Uterus (tissue), 4 donors: ENCODE measurements around the gene BSDC1. TPM values are rescaled to one million over a fixed set of nuclear protein-coding genes. Genes with fewer than 3 reads are reported as not detected.
A peak's percentile ranks its signal among the peaks of the same experiment; 100 is the strongest.

Source experiments
- DNase-seq, 2 donors: peaks; one replicate each; pipeline ENCODE4 v3.0.0-alpha.2; 2019 to 2020
- H3K27ac ChIP-seq, 2 donors: fragments of 200-600 bp; sonication (generic); 1 replicate in 1 of 2; 2 replicates in 1 of 2; pipeline ENCODE4 v1.5.1; 2016 to 2018
- H3K27me3 ChIP-seq, 2 donors: fragments of 200-600 bp; sonication (generic); one replicate each; pipeline ENCODE4 v1.5.1; 2018 to 2019; ENCODE audit warnings: control low read depth in 1 of 2
- H3K36me3 ChIP-seq, 2 donors: fragments of 200-600 bp; sonication (generic); one replicate each; pipeline ENCODE4 v1.5.1; 2019; ENCODE audit warnings: control low read depth in 1 of 2
- H3K4me1 ChIP-seq, 2 donors: fragments of 200-600 bp; sonication (generic); one replicate each; pipeline ENCODE4 v1.5.1; 2018 to 2019; ENCODE audit warnings: control low read depth in 1 of 2
- H3K4me3 ChIP-seq, 2 donors: fragments of 200-600 bp; sonication (generic); 1 replicate in 1 of 2; 2 replicates in 1 of 2; pipeline ENCODE4 v1.5.1; 2018 to 2019; ENCODE audit warnings: mild to moderate bottlenecking in 1 of 2
- H3K9me3 ChIP-seq, 2 donors: fragments of 200-600 bp; sonication (generic); one replicate each; pipeline ENCODE4 v1.5.1; 2019; ENCODE audit warnings: control low read depth in 1 of 2
- CTCF ChIP-seq, 4 experiments: fragments of 200-600 bp in 2 of 4; fragments of 450-650 bp in 2 of 4; sonication (generic) in 2 of 4; IDR thresholded peaks; one replicate each; pipeline ENCODE4 v1.5.1; 2016 to 2019; ENCODE audit warnings: antibody characterized with exemption in 4 of 4, mild to moderate bottlenecking in 2 of 4, moderate library complexity in 1 of 4
- POLR2A ChIP-seq, 2 donors: fragments of 450-650 bp; IDR thresholded peaks; one replicate each; pipeline ENCODE4 v1.6.1; 2016; ENCODE audit warnings: antibody characterized with exemption in 2 of 2, mild to moderate bottlenecking in 1 of 2, moderate library complexity in 1 of 2
- intact Hi-C: fragments of 100-400 bp; cut with DNase I; formaldehyde crosslinking; loops from one replicate; pipeline ENCODE4 v1.15.1; 2023; ENCODE audit warnings: low total_unique reads
- total RNA-seq, 4 donors: library from RNA; depleted of rRNA in 3 of 4; stranded (reverse); fragments of >200 nt in 3 of 4; gene quantifications; one replicate each; pipeline versions ENCODE4 v1.1.0 to v1.2.4, GENCODE V29; 2014 to 2023
- donor health status: DM: yes; HTN: yes; CAD: no.

Gene BSDC1
- total RNA-seq, 4 donors from 2014 or later: 25.9 to 77.4 (median 65.2) TPM

- Histone ChIP-seq H3K27me3 (no peaks in the 10 kb centered on the region), H3K4me1 (peaks cover 12 to 28% of the 10 kb centered on the region in 2 donors), H3K4me3 (peak overlapping the region; percentile 42 to 69), H3K9me3 (no peaks in the 10 kb centered on the region), H3K27ac (peak overlapping the region; percentile 90 to 96), H3K36me3 (no peaks in the 10 kb centered on the region)
- TF ChIP-seq POLR2A (IDR thresholded peaks at IDR 0.05): peak; percentile 86 to 97
- TF ChIP-seq CTCF (IDR thresholded peaks at IDR 0.05): no peak
- intact Hi-C loops: no loop called here
- peak; percentile 94 to 96 for DNase-seq
Measured at GRCh38 chr1:32351399-32352238, 42.6 kb downstream of the BSDC1 start.

GRCh38 chr1:32350785-32351398, 43.3 kb downstream of the BSDC1 start:
- peak; percentile 56 to 81 (median 72) for TF ChIP-seq CTCF (IDR thresholded peaks at IDR 0.05)
- TF ChIP-seq POLR2A (IDR thresholded peaks at IDR 0.05): no peak
- no peaks in the 10 kb centered on the region for H3K9me3 ChIP-seq
- intact Hi-C loops: no loop called here
- peak overlapping the region; percentile 90 to 96 for H3K27ac ChIP-seq
- peaks cover 12 to 28% of the 10 kb centered on the region in 2 donors for H3K4me1 ChIP-seq
- H3K36me3 ChIP-seq: no peaks in the 10 kb centered on the region
- no peaks in the 10 kb centered on the region for H3K27me3 ChIP-seq
- peak overlapping the region; percentile 42 to 69 for H3K4me3 ChIP-seq
- DNase-seq: no peak

GRCh38 chr1:32349211-32349708, 45.0 kb downstream of the BSDC1 start:
- Histone ChIP-seq H3K9me3 (no peaks in the 10 kb centered on the region), H3K27me3 (no peaks in the 10 kb centered on the region), H3K36me3 (no peaks in the 10 kb centered on the region), H3K4me3 (no peak overlapping the region), H3K4me1 (peaks cover 12 to 22% of the 10 kb centered on the region in 2 donors), H3K27ac (peak overlapping the region; percentile 5 to 17)
- no peak for DNase-seq
- intact Hi-C loops: no loop called here
- TF ChIP-seq POLR2A (IDR thresholded peaks at IDR 0.05) (no peak), CTCF (IDR thresholded peaks at IDR 0.05) (no peak)

GRCh38 chr1:32346532-32347157, 47.6 kb downstream of the BSDC1 start:
- no peaks in the 10 kb centered on the region for H3K4me1 ChIP-seq
- H3K4me3 ChIP-seq: no peak overlapping the region
- TF ChIP-seq POLR2A (IDR thresholded peaks at IDR 0.05): no peak
- no peak for TF ChIP-seq CTCF (IDR thresholded peaks at IDR 0.05)
- H3K9me3 ChIP-seq: no peaks in the 10 kb centered on the region
- no peaks in the 10 kb centered on the region for H3K27me3 ChIP-seq
- no peaks in the 10 kb centered on the region for H3K36me3 ChIP-seq
- no peak overlapping the region for H3K27ac ChIP-seq
- intact Hi-C loops: no loop called here
- no peak for DNase-seq
